Stimulated activated CD8-positive, alpha-beta memory T cell treated with anti-CD3 and anti-CD28 coated beads, Interleukin-7, amount 100 ng/mL, for 24 hours (primary cell): ENCODE results near the gene FGF14.

Experiments used
- DNase-seq: peaks from one replicate; pipeline ENCODE4 v3.0.0-alpha.2; 2020; ENCODE audit warnings: low read depth

The FGF14 gene

DNA sequence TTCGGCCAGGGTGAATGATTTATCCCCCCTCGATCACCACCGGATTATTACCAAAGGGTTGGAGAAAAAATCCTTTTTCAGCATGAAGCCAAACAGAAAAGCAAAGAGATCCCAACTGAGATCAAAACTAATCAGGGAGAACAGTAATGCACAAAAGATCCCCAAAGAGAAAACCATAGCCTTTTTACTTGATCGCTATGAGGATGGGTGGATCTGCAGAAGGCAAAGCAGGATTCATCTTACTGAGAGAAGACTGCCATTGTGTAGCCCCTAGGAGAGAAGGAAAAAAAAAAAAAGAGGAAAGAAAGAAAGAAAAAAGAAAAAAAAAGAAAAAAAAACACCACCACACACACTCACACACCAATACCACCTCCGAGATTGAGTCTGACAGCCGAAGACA, at the start of gene FGF14:
Gene FGF14 (minus strand): TSS at position 283 of the 400 bp plus-strand sequence.
- DNase-seq = no peak

DNA sequence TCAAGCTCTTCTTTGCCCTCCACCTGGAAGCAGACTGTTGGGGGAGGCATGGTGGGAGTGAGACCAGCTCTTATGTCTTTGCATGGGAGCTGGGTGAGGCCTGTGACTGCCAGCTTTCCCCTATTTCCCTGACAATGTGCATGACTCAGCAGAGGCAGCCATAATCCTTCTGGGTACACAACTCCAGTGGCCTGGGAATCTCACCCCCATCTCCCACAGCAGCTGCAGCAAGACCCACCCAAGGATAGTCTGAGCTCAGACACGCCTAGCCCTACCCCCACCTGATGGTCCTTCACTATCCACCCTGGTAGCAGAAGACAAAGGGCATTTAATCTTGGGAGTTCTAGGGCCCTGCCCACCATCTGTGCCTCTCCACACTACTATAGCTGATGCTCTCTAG, 41.4 kb upstream of the FGF14 start:
- no peak for DNase-seq

GRCh38 chr13:102441085-102441484, 39.2 kb upstream of the FGF14 start:
- DNase-seq = no peak

DNA sequence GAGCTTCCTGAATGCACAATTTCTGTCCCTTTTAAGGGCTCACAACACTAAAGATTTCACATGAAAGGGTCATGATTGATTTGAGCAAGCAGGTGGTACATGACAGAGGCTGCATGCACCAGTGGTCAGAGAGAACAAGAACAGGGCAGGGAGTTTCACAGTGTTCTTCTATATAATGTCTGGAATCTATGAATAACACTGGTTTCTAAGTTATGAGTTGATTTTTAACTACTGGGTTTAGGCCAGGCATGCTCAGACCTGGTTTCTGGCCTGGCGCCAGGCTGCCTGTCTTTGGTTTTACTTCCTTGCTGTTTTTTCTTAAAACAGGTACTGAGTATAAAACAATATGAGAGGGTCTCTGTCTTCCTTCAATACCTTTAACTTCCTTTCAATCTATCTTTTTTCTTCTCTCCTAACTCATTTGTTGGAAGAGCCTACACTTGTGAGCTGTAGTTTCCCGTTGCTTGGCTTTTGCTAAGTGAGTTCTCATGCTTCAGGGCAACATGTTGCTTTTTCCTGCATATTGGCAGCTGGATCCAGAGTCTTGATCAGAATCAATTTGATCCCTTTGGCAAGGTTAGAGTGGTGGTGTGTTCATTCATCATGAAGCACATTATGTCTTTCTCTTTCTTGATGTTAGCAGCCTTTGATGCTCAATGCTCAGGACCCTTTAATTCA, 38.5 kb upstream of the FGF14 start:
- DNase-seq = no peak

DNA sequence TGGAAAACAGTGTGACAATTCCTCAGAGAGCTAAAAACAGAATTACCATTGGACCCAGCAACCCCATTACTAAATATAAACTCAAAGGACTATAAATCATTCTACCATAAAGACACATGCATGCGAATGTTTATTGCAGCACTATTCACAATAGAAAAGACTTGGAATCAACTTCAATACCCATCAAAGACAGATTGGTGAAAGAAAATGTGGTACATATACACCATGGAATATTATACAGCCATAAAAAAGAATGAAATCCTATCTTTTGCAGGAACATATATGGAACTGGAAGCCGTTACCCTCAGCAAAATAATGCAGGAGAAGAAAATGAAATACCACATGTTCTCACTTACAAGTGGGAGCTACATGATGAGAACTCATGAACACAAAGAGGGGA, 20.8 kb upstream of the FGF14 start:
- no peak for DNase-seq

GRCh38 chr13:102405499-102406100, 3.8 kb upstream of the FGF14 start:
- no peak for DNase-seq

GRCh38 chr13:102402290-102402689, 442 bp upstream of the FGF14 start:
- DNase-seq = no peak

- no peak for DNase-seq
Observed at GRCh38 chr13:102401265-102401664, 583 bp downstream of the FGF14 start.

DNA sequence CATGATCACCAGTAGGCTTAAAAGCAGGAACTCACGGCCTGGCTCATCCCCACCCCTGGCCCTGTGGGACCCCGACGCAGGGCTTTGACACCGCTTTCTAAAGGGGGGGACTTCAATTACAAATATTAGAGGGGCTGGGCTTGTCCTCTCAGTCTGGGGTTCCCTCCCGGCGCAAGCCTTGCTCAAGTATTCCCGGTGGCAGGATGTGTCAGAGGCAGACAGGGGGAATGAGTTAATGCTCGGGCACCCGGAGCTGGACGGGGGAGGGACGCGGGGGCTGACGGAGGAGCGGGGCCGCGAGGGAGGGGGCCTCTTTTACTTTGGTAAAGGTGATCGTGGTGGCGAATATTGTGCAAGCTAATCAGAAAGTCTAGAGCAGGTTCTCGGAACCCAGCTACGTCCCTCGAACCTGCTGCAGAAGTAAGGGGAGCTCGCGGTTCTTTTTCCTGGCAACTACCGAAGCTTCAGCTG, 1.1 kb downstream of the FGF14 start:
- DNase-seq = no peak

- no peak for DNase-seq
Observed at GRCh38 chr13:102399791-102400674, 1.8 kb downstream of the FGF14 start.

GRCh38 chr13:102395939-102396338, 5.9 kb downstream of the FGF14 start:
- no peak for DNase-seq

GRCh38 chr13:102395174-102395573, 6.7 kb downstream of the FGF14 start:
- DNase-seq = no peak

GRCh38 chr13:102394158-102395053, 7.4 kb downstream of the FGF14 start:
- peak; percentile 95 for DNase-seq

DNA sequence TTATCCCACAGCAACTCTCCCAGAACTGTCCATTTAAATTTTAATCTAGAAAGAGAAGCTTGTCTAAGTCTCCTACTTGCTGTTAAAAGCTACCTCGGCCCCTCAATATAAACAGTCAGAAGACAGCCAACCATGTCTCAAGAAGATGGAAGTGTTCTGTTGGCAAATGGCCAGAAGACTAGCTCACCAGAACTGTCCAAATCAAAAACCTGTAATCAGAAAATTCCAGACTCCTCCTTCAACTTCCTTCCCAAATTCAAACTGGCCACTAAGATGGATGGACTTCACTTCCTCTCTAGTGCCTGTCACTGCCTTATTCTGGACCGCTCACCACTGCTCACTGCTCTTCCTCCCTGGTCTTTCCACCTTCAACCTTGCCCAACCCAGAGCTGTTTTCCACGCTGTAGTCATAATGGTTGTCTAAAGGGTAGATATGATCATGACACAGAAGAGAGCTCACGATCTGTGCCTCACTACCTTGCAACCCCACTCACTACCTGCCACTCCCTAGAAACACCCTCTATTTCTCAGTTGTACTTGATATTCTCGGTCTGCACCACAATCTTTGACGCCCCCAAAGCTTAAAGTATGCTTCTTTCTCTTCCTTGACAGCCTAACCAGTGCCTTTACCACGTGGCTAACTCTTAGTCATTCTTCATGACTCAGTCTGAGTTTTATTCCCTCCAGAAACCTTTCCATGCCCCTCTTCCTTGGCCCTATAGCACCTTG, 9.2 kb downstream of the FGF14 start:
- no peak for DNase-seq

DNA sequence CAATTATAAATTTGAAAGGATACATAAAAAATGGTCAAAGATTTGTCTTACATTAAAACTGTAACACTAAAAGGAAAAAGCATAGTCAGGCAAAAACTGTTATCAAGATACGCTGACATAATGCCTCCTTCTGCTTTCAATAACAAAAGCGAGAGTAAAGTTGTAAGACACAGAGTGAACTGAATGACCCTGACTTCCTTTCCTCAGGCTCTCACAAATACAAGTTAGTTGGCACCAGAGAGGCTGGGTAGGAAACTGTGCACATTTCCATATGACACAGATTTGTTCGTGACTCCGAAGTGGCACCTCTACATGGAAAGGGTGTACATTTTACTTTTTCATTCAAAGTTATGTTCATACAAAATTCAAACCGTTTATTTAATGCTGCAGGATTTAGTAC, 15.4 kb downstream of the FGF14 start:
- DNase-seq = no peak

DNA sequence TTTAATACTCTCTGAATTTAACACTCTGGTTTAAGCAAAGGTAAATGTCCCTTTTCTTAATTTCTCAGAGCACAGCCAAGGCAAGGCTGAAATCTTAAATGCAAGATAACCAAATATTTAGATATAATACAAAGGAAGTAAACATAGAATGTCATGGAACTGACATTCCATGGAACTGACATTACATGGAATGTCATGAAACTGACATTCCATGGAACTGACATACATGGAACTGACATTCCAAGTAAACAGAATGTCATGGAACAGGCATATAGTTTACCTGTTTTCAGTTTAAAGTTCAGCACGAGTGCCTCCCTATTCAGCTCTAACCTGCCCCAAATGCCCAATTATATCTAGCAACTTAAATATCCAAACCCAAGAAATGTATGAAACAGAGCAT, 21.8 kb downstream of the FGF14 start:
- no peak for DNase-seq

GRCh38 chr13:102376318-102376717, 25.5 kb downstream of the FGF14 start:
- DNase-seq = no peak

DNA sequence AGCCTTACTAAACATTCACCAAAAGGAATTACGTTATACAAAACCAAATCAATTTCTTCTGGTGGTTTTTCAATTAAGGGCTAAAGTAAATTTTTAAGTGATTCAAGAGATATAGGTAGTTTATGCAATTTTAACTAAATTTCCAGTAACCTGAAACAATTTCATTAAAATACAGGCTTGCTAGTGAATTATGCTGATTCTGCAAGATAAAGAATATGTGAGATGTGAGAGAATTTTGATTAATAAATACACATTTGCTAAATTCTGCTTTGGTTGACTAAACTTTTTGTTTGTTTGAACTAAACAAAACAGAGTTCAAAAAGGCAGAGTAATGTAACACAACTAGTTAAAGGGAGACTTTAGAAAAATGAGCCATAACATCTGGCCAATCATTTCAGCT, 27.1 kb downstream of the FGF14 start:
- DNase-seq = no peak

DNA sequence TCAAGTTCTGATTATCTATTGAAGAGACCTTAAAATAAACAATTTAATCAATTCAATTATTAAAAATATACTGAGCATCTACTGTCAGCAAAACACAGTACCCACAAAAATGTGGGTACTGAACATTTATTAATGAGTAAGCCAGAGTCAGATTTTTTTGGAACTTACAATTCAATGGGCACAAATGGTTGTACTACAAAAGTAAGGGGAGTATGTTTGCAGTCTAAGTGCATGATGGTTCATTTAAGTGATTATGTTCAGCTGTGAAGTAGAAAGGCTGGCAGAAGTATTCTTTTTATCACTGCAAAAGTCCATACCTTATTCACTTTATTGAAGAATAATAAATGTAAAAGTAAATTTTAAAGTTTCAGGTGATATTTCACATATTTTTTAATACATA, 27.6 kb downstream of the FGF14 start:
- DNase-seq = no peak

GRCh38 chr13:102373221-102373620, 28.6 kb downstream of the FGF14 start:
- DNase-seq = no peak

GRCh38 chr13:102369302-102369701, 32.5 kb downstream of the FGF14 start:
- DNase-seq = no peak
